ENCODE measurements around the gene ENPP3.

GRCh38 chr6:131782764-131783163 lies 145.7 kb downstream of the ENPP3 start:
- TF ChIP-seq CTCF (conservative IDR thresholded peaks at IDR 0.05; ENCODE audit: low read length) (no peak; the same call in 1 of the 2 replicates), EZH2phosphoT487 (IDR thresholded peaks at IDR 0.05; ENCODE audit: borderline replicate concordance, low read depth, low read length) (no peak)

All from OCI-LY7 (cell line).